Keratinocyte (primary cell): Measurements from ENCODE around the gene APRT. TPM values are rescaled to one million over a fixed set of nuclear protein-coding genes. Genes with fewer than 3 reads are reported as not detected.

ENCODE experiments used
- DNase-seq: peaks from one replicate; pipeline ENCODE4 v3.0.0-alpha.2; 2011; ENCODE audit warnings: low read depth, missing footprints, low spot score
- FAIRE-seq: peaks from 2 replicates; lab custom pipeline; 2011; peaks lifted over from hg19 to GRCh38; lab: Jason Lieb, UNC
- H2AFZ ChIP-seq: 2 replicates; pipeline ENCODE4 v1.6.0; 2012; ENCODE audit warnings: low read length, control low read depth, inconsistent platforms; ENCODE audit not compliant: control insufficient read depth
- H3K27ac ChIP-seq: 2 replicates; pipeline ENCODE4 v1.5.1; 2011; ENCODE audit warnings: low read length; ENCODE audit not compliant: control insufficient read depth, insufficient read depth
- H3K27me3 ChIP-seq: 3 replicates; pipeline ENCODE4 v1.6.0; 2011; ENCODE audit warnings: low read length; ENCODE audit not compliant: control insufficient read depth, insufficient read depth; ENCODE audit errors: extremely low read depth
- H3K36me3 ChIP-seq, 2 experiments: 2 replicates in 1 of 2; 3 replicates in 1 of 2; pipeline ENCODE4 v1.5.1; 2011; ENCODE audit warnings: low read length in 2 of 2, mild to moderate bottlenecking in 1 of 2; ENCODE audit not compliant: control insufficient read depth in 2 of 2, insufficient read depth in 2 of 2; ENCODE audit errors: extremely low read depth in 1 of 2
- H3K4me1 ChIP-seq: 3 replicates; pipeline ENCODE4 v1.5.1; 2011; ENCODE audit warnings: low read length; ENCODE audit not compliant: control insufficient read depth, insufficient read depth; ENCODE audit errors: extremely low read depth
- H3K4me2 ChIP-seq: 3 replicates; pipeline ENCODE4 v1.6.0; 2011; ENCODE audit warnings: low read depth, low read length; ENCODE audit not compliant: control insufficient read depth, insufficient read depth; ENCODE audit errors: extremely low read depth
- H3K4me3 ChIP-seq, 3 experiments: fragments of 200-600 bp in 1 of 3; sonication (generic) in 1 of 3; 2 replicates in 2 of 3; 3 replicates in 1 of 3; pipeline ENCODE4 v1.5.1; 2011 to 2016; ENCODE audit warnings: low read length in 3 of 3, mild to moderate bottlenecking in 3 of 3, control low read depth in 2 of 3, inconsistent platforms in 1 of 3, low read depth in 1 of 3, mixed read lengths in 1 of 3, mixed run types in 1 of 3, moderate library complexity in 1 of 3; ENCODE audit not compliant: control insufficient read depth in 2 of 3, insufficient read depth in 2 of 3; ENCODE audit errors: extremely low read depth in 1 of 3
- H3K79me2 ChIP-seq: 2 replicates; pipeline ENCODE4 v1.6.0; 2012; ENCODE audit warnings: low read length; ENCODE audit not compliant: control insufficient read depth, insufficient read depth
- H3K9ac ChIP-seq: 3 replicates; pipeline ENCODE4 v1.6.0; 2011; ENCODE audit warnings: low read length; ENCODE audit not compliant: control insufficient read depth, insufficient read depth; ENCODE audit errors: extremely low read depth
- H3K9me1 ChIP-seq: 3 replicates; pipeline ENCODE4 v1.6.0; 2011; ENCODE audit warnings: low read length; ENCODE audit not compliant: control insufficient read depth, insufficient read depth; ENCODE audit errors: extremely low read depth
- H3K9me3 ChIP-seq: 2 replicates; pipeline ENCODE4 v1.5.1; 2012; ENCODE audit warnings: low read depth, low read length; ENCODE audit not compliant: control insufficient read depth
- H4K20me1 ChIP-seq: 3 replicates; pipeline ENCODE4 v1.6.0; 2011; ENCODE audit warnings: low read length; ENCODE audit not compliant: control insufficient read depth, insufficient read depth; ENCODE audit errors: extremely low read depth
- CTCF ChIP-seq, 3 experiments: IDR thresholded peaks in 1 of 3; conservative IDR thresholded peaks in 1 of 3; optimal IDR thresholded peaks in 1 of 3; 2 replicates in 2 of 3; 3 replicates in 1 of 3; pipeline versions ENCODE3 to v1.5.1; 2011; ENCODE audit warnings: low read length in 3 of 3, mild to moderate bottlenecking in 3 of 3, moderate library complexity in 2 of 3, control low read depth in 1 of 3, inconsistent platforms in 1 of 3; ENCODE audit not compliant: insufficient read depth in 2 of 3; ENCODE audit errors: extremely low read depth in 1 of 3
- EZH2 ChIP-seq: IDR thresholded peaks from one replicate; pipeline ENCODE4 v1.6.1; 2012; ENCODE audit warnings: inconsistent platforms, mild to moderate bottlenecking, low read length, moderate library complexity
- dilution Hi-C: fragments of 300-500 bp; cut with MboI; formaldehyde crosslinking; loops from one replicate; pipeline ENCODE4 v1.7.0; 2020; ENCODE audit warnings: low sequenced_read_pairs; ENCODE audit not compliant: extremely low pct_ligation_motif_present
- polyA plus RNA-seq, 5 experiments: library from polyadenylated mRNA; depleted of rRNA in 3 of 5; stranded (reverse) in 3 of 5; stranded (forward) in 1 of 5; unstranded in 1 of 5; fragments of >200 nt; gene quantifications; 1 replicate in 1 of 5; 2 replicates in 3 of 5; 3 replicates in 1 of 5; pipeline versions ENCODE4 v1.2.1 to v1.2.3, GENCODE V29; 2011 to 2012; ENCODE audit warnings: missing spikeins in 2 of 5, low read depth in 1 of 5, low replicate concordance in 1 of 5

The APRT gene
- polyA plus RNA-seq, 1 donor (not counting 4 experiments of a cell fraction or from before 2014, with no cell fraction given): 106 TPM

GRCh38 chr16:88856828-88857727 is 45.4 kb upstream of the APRT start, which contains the start of the genes GALNS and TRAPPC2L:
Gene GALNS (minus strand): TSS chr16:88856947. CDS start chr16:88856877, 70 bp downstream.
Gene TRAPPC2L (plus strand): TSS chr16:88857127. CDS start chr16:88857151, 24 bp downstream.
- Histone ChIP-seq H3K9me3 (no peaks in the 10 kb centered on the region), H3K4me2 (peak within 1 kb of the TSS; percentile 75), H3K4me3 (peak within 1 kb of the TSS; percentile 70 to 100 (median 82)), H3K9me1 (no peaks in the 10 kb centered on the region), H2AFZ (peak within 1 kb of the TSS; percentile 98), H3K79me2 (peaks cover 5% of the 10 kb centered on the region), H3K27ac (peak within 1 kb of the TSS; percentile 19), H3K4me1 (peaks cover 5% of the 10 kb centered on the region), H4K20me1 (no peaks in the 10 kb centered on the region), H3K9ac (peak within 1 kb of the TSS; percentile 94), H3K27me3 (no peaks in the 10 kb centered on the region), H3K36me3 (peaks cover 7 to 14% of the 10 kb centered on the region in 2 experiments)
- DNase-seq (peak; percentile 67), FAIRE-seq (no peak)
- no peak for TF ChIP-seq EZH2
- peak in 1 of 3 experiments; percentile 6 for TF ChIP-seq CTCF (optimal IDR thresholded peaks at IDR 0.05 in 1 of 3, IDR thresholded peaks at IDR 0.05 in 1 of 3, conservative IDR thresholded peaks at IDR 0.05 in 1 of 3; ENCODE audit: extremely low read depth in 1 of 3, insufficient read depth in 2 of 3, low read length in 3 of 3)
- dilution Hi-C loops: no loop called here

GRCh38 chr16:88856122-88856827 is 44.5 kb upstream of the APRT start:
- H3K4me3 ChIP-seq: peak overlapping the region; percentile 70 to 100 (median 82)
- no peak for TF ChIP-seq CTCF (optimal IDR thresholded peaks at IDR 0.05 in 1 of 3, IDR thresholded peaks at IDR 0.05 in 1 of 3, conservative IDR thresholded peaks at IDR 0.05 in 1 of 3; ENCODE audit: extremely low read depth in 1 of 3, insufficient read depth in 2 of 3, low read length in 3 of 3)
- TF ChIP-seq EZH2: no peak
- peak overlapping the region; percentile 94 for H3K9ac ChIP-seq
- no peaks in the 10 kb centered on the region for H3K9me3 ChIP-seq
- H2AFZ ChIP-seq: peak overlapping the region; percentile 68
- peaks cover 5% of the 10 kb centered on the region for H3K79me2 ChIP-seq
- peaks cover 5% of the 10 kb centered on the region for H3K4me1 ChIP-seq
- no peaks in the 10 kb centered on the region for H3K27me3 ChIP-seq
- no peaks in the 10 kb centered on the region for H3K9me1 ChIP-seq
- FAIRE-seq (no peak), DNase-seq (no peak)
- peaks cover 7 to 12% of the 10 kb centered on the region in 2 experiments for H3K36me3 ChIP-seq
- no peaks in the 10 kb centered on the region for H4K20me1 ChIP-seq
- dilution Hi-C loops: no loop called here
- H3K4me2 ChIP-seq: peak overlapping the region; percentile 69
- no peak overlapping the region for H3K27ac ChIP-seq
